Measurements from ENCODE around the gene SLC9A9. TPM values are rescaled to one million over a fixed set of nuclear protein-coding genes. Genes with fewer than 3 reads are reported as not detected.

The SLC9A9 gene
- total RNA-seq, 4 donors from 2014 or later: 10.1 to 27.2 (median 16.7) TPM

GRCh38 chr3:143307613-143308183 lies 540.6 kb downstream of the SLC9A9 start:
- peak; percentile 47 for ATAC-seq
- 67 to 83% methylated on average over 1 of the region's 1 CpG for WGBS, 2 donors (ENCODE audit: low coverage in 1 of 2)
- H3K36me3 ChIP-seq: no peaks in the 10 kb centered on the region
- no peak overlapping the region for H3K27ac ChIP-seq
- no peak overlapping the region for H3K4me3 ChIP-seq
- no peaks in the 10 kb centered on the region for H3K9me3 ChIP-seq
- H3K27me3 ChIP-seq: no peaks in the 10 kb centered on the region
- H3K4me1 ChIP-seq: peaks cover 0 to 9% (median 0%) of the 10 kb centered on the region in 3 donors
- no peak for TF ChIP-seq EP300 (IDR thresholded peaks at IDR 0.05)
- TF ChIP-seq POLR2AphosphoS5 (IDR thresholded peaks at IDR 0.05): no peak
- no peak for TF ChIP-seq CTCF (IDR thresholded peaks at IDR 0.05)
- TF ChIP-seq POLR2A (IDR thresholded peaks at IDR 0.05): no peak

- no peaks in the 10 kb centered on the region for H3K27me3 ChIP-seq
- H3K4me1 ChIP-seq: peaks cover 0 to 9% (median 0%) of the 10 kb centered on the region in 3 donors
- TF ChIP-seq CTCF (IDR thresholded peaks at IDR 0.05) (no peak), POLR2AphosphoS5 (IDR thresholded peaks at IDR 0.05) (no peak), POLR2A (IDR thresholded peaks at IDR 0.05) (no peak), EP300 (IDR thresholded peaks at IDR 0.05) (no peak)
- H3K27ac ChIP-seq: no peak overlapping the region
- ATAC-seq: no peak
- no peak overlapping the region for H3K4me3 ChIP-seq
- no peaks in the 10 kb centered on the region for H3K9me3 ChIP-seq
- H3K36me3 ChIP-seq: no peaks in the 10 kb centered on the region
- 75 to 90% methylated on average over 1 of the region's 1 CpG for WGBS, 2 donors (ENCODE audit: low coverage in 1 of 2)
Observed at GRCh38 chr3:143306407-143306806, 541.9 kb downstream of the SLC9A9 start.

GRCh38 chr3:143302638-143303171 lies 545.6 kb downstream of the SLC9A9 start:
- Histone ChIP-seq H3K27me3 (no peaks in the 10 kb centered on the region), H3K4me1 (peaks cover 0 to 4% (median 0%) of the 10 kb centered on the region in 3 donors), H3K4me3 (no peak overlapping the region), H3K36me3 (no peaks in the 10 kb centered on the region), H3K9me3 (no peaks in the 10 kb centered on the region), H3K27ac (no peak overlapping the region)
- TF ChIP-seq POLR2A (IDR thresholded peaks at IDR 0.05) (no peak), CTCF (IDR thresholded peaks at IDR 0.05) (no peak), POLR2AphosphoS5 (IDR thresholded peaks at IDR 0.05) (peak; percentile 30), EP300 (IDR thresholded peaks at IDR 0.05) (no peak)
- 71% methylated on average over 5 to 9 of the region's 11 CpGs for WGBS, 2 donors (ENCODE audit: low coverage in 1 of 2)
- ATAC-seq: peak; percentile 39

- no peaks in the 10 kb centered on the region for H3K27me3 ChIP-seq
- no peak for ATAC-seq
- TF ChIP-seq POLR2A (IDR thresholded peaks at IDR 0.05) (no peak), CTCF (IDR thresholded peaks at IDR 0.05) (no peak), POLR2AphosphoS5 (IDR thresholded peaks at IDR 0.05) (no peak), EP300 (IDR thresholded peaks at IDR 0.05) (no peak)
- H3K4me3 ChIP-seq: no peak overlapping the region
- H3K27ac ChIP-seq: no peak overlapping the region
- no peaks in the 10 kb centered on the region for H3K36me3 ChIP-seq
- H3K9me3 ChIP-seq: no peaks in the 10 kb centered on the region
- H3K4me1 ChIP-seq: peaks cover 0 to 4% (median 0%) of the 10 kb centered on the region in 3 donors
- 73 to 79% methylated on average over 4 to 5 of the region's 5 CpGs for WGBS, 2 donors (ENCODE audit: low coverage in 1 of 2)
Observed at GRCh38 chr3:143301031-143301901, 547.0 kb downstream of the SLC9A9 start.

Data from gastroesophageal sphincter (tissue), 4 donors.